ENCODE measurements around the gene PIGN.
"Not testable (repeated sequence)": the region's sequence is repeated elsewhere in the genome, so short reads cannot be mapped to it uniquely, and the experiment has no call there.

Gene PIGN

GRCh38 chr18:62045316-62045715 is 141.5 kb downstream of the PIGN start:
- no peak for DNase-seq

- no peak for DNase-seq
These were observed 142.3 kb downstream of the PIGN start for GRCh38 chr18:62044490-62045000.

GRCh38 chr18:62037989-62038778 is 148.7 kb downstream of the PIGN start:
- DNase-seq, result no peak

GRCh38 chr18:62037012-62037742 is 149.7 kb downstream of the PIGN start:
- DNase-seq, result no peak

- not testable (repeated sequence) for DNase-seq
These were observed 152.6 kb downstream of the PIGN start for GRCh38 chr18:62034286-62034685.

- DNase-seq, result no peak
These were observed 153.1 kb downstream of the PIGN start for GRCh38 chr18:62033756-62034155.

GRCh38 chr18:62033207-62033606 is 153.6 kb downstream of the PIGN start:
- no peak for DNase-seq

GRCh38 chr18:62030091-62030985 is 156.5 kb downstream of the PIGN start:
- no peak for DNase-seq

- no peak for DNase-seq
These were observed 158.1 kb downstream of the PIGN start for GRCh38 chr18:62028715-62029114.

GRCh38 chr18:62027914-62028520 is 158.8 kb downstream of the PIGN start:
- no peak for DNase-seq

- no peak for DNase-seq
These were observed 160.3 kb downstream of the PIGN start for GRCh38 chr18:62026586-62026985.

GRCh38 chr18:62024983-62025382 is 161.9 kb downstream of the PIGN start:
- DNase-seq, result no peak

GRCh38 chr18:62023536-62023935 is 163.3 kb downstream of the PIGN start:
- no peak for DNase-seq

- DNase-seq, result no peak
These were observed 168.2 kb downstream of the PIGN start for GRCh38 chr18:62018759-62019041.

- no peak for DNase-seq
These were observed 168.7 kb downstream of the PIGN start for GRCh38 chr18:62018034-62018758.

GRCh38 chr18:62017618-62018017 is 169.2 kb downstream of the PIGN start:
- DNase-seq, result no peak

- no peak for DNase-seq
These were observed 175.4 kb downstream of the PIGN start for GRCh38 chr18:62011416-62011815.

- no peak for DNase-seq
These were observed 177.3 kb downstream of the PIGN start for GRCh38 chr18:62009521-62009920.

- no peak for DNase-seq
These were observed 185.5 kb downstream of the PIGN start for GRCh38 chr18:62001396-62001795.

- DNase-seq, result no peak
These were observed 187.9 kb downstream of the PIGN start for GRCh38 chr18:61998957-61999356.

- DNase-seq, result no peak
These were observed 188.5 kb downstream of the PIGN start for GRCh38 chr18:61998335-61998734.

- no peak for DNase-seq
These were observed 191.2 kb downstream of the PIGN start for GRCh38 chr18:61995618-61996017.

All from NCI-H2081 treated with DMSO at 0.1 percent for 48 hours (cell line).